Left renal pelvis (tissue), 4 donors: ENCODE results near the gene ZNF837. TPM values are rescaled to one million over a fixed set of nuclear protein-coding genes. Genes with fewer than 3 reads are reported as not detected.

ENCODE experiments used
- DNase-seq, 4 donors: peaks; one replicate each; pipeline ENCODE4 v3.0.0-alpha.2; 2013; ENCODE audit warnings: low read depth in 4 of 4, low spot score in 3 of 4
- polyA plus RNA-seq, 4 donors: library from polyadenylated mRNA; unstranded; fragments of 120-200 nt; gene quantifications; one replicate each; pipeline ENCODE4 v1.2.1, GENCODE V29; 2013; ENCODE audit not compliant: insufficient read length in 4 of 4

ZNF837 gene
- polyA plus RNA-seq, 4 donors: 1.9 to 5.0 (median 2.5) TPM

DNA sequence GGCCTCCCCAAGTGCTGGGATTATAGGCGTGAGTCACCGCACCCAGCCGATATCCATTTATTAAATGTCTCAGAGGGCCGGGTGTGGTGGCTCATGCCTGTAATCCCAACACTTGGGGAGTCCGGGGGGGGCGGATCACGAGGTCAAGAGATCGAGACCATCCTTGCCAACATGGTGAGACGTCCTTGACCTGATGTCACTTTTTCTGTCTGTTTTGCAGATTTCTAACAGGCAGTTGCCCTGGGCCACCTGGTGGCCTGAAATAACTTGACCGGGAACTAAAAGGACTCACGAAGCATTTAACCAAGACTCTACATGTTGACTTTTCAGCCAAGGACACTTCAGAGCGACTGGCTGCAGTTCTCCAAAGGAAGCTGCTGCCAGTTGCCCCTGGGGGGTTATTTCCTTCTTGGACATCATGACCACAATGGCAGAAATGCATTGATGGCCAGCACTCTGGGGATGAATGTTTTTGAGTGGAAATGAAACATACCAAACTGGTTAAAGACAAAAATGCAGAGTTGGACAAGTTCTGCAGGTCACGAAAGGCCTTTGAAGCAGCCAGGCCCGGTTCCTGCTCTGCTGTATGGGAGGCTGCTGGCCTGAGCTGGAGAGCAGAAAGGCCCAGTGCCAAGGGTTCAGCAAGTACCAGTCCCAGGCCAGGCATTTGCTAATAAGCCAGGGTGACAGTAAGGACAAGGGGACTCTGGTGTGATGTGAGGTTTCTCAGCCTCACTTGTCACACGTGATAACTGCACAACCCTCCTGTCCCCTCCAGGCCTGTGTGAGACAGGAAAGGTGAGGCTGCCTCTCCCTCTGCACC is 8.3 kb downstream of the ZNF837 start:
- DNase-seq: no peak

GRCh38 chr19:58368561-58369360 is 12.1 kb downstream of the ZNF837 start:
- DNase-seq: no peak

DNA sequence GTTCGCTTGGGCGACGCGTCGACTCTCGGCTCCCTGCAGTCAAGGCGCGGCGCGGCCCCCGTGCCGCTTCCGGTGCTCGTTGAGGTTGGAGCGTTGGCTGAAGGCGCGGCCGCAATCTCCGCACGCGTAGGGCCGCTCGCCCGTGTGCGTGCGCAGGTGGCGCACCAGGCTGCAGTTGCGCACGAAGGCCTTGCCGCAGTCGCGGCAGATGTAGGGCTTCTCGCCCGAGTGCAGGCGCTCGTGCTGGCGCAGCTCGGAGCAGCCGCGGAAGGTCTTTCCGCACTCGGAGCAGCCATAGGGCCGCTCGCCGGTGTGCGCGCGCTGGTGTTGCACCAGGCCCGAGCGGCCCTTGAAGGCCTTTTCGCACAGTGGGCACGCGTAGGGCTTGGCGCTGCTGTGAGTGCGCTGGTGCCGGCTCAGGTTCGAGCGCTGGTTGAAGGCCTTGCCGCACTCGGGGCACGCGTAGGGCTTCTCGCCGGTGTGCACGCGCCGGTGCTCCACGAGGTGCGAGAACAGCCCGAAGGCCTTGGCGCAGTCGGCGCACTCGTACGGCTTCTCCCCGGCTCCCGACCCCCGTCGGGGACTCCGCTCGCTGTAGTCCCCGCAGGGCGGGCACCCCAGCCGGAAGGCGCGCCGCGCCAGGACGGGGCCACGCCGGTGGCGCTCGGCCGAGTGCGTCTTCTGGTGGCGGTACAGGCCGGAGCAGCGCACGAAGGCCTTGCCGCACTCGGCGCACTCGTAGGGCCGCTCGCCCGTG is 13.0 kb downstream of the ZNF837 start:
- DNase-seq: no peak

GRCh38 chr19:58366585-58367430 is 14.0 kb downstream of the ZNF837 start:
- DNase-seq: no peak

DNA sequence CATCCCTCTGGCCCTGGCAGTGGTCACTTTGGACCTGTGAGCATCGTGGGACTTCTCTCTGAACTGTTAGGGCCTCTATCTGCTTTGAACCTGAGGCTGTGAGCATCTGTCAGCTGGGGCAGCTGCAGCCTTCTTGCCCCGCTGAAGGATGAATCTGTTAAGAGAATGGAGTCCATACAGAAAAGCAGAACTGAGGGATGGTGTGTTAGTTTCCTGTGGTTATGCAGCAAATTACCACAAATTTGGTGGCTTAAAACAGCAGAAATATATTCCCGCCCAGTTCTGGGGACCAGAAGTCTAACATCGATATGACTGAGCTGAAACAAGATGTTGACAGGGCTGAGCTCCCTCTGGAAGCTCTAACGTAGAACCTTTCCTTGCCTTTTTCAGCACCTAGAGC is 16.7 kb downstream of the ZNF837 start:
- DNase-seq: no peak

- peak; percentile 89 to 93 (median 90) for DNase-seq
Observed at GRCh38 chr19:58362272-58362994, 18.4 kb downstream of the ZNF837 start, which contains the start of gene ZNF497. TSS of gene ZNF497 (minus strand) at chr19:58362751. CDS start at chr19:58357635, 5,116 bp downstream.

GRCh38 chr19:58361900-58362271 is 18.9 kb downstream of the ZNF837 start:
- DNase-seq: peak in 1 of 4 donors; percentile 38

DNA sequence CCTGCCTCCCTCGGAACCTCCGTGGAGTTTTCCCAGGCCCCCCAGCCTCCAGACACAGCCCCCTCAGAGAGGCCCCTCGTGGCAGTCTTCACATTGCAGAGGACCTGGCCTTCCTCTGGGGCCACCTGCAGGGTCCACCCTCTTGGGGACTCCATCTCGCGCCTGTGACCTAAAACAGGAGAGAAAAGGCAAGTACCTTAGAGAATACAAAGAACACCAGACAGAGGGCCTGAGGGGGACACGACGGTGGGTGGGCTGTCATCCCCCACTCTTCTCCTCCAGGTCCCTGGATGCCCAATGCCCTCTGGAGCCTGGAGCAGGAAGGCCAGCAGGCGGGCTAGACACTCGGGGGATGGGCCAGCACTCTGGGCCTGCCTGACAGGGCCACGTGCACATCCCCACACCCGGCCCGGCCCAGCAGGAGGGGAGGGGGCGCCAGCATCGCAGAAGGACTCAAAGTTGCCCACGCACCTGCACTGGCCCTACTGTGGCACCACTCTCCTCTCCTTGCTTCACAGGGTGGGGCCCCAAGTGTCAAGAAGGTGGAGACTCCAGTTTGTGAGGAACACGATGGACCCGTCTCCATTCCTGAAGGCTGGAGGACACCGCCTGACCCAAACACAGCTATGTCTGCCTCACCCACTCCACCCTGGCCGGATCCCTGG is 23.2 kb downstream of the ZNF837 start:
- no peak for DNase-seq

DNA sequence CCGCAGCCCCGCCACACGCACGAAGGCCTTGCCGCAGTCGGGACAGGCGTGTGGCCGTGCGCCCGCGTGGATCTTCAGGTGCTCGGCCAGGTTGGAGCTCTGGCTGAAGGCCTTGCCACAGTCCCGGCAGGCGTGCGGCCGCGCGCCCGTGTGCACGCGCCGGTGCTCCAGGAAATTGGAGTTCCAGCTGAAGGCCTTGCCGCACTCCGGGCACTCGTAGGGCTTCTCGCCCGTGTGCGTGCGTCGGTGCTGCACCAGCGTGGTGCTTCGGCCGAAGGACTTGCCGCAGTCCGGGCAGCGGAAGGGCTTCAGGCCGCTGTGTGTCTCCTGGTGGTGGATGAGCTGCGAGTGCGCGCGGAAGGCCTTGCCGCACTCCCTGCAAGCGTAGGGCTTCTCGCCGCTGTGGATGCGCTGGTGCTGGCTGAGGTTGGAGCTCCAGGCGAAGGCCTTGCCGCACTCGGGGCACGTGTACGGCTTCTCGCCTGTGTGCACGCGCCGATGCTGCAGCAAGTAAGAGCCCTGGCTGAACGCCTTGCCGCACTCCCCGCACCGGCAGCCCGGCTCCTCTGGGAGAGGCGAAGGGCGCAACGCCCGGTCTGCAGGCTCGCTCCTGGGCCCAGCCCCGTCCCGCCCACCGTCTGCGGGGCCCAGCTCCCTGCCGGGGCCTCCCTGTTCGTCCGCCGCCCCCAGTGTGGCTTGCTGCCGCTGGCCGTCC is 23.9 kb downstream of the ZNF837 start:
- no peak for DNase-seq

GRCh38 chr19:58355908-58356765 is 24.7 kb downstream of the ZNF837 start:
- DNase-seq: peak in 1 of 4 donors; percentile 47

GRCh38 chr19:58355215-58355796 is 25.5 kb downstream of the ZNF837 start:
- DNase-seq: no peak

- DNase-seq: no peak
Observed at GRCh38 chr19:58354478-58355030, 26.3 kb downstream of the ZNF837 start.

GRCh38 chr19:58353717-58354477 is 26.9 kb downstream of the ZNF837 start:
- DNase-seq: no peak

- no peak for DNase-seq
Observed at GRCh38 chr19:58352760-58353671, 27.8 kb downstream of the ZNF837 start, which contains the start of gene A1BG. TSS of gene A1BG (minus strand) at chr19:58353492. CDS start at chr19:58353437, 55 bp downstream.
